Right lobe of liver (tissue), 6 donors: Measurements from ENCODE around the gene CAMTA1. TPM values are rescaled to one million over a fixed set of nuclear protein-coding genes. Genes with fewer than 3 reads are reported as not detected.
A peak's percentile ranks its signal among the peaks of the same experiment; 100 is the strongest.

ENCODE experiments used
- ATAC-seq, 4 donors: fragments of 200-7000 bp; cut with Tn5 transposase; one replicate each; pipeline ENCODE4 v1.9.1; 2020; ENCODE audit warnings: mild to moderate bottlenecking in 4 of 4, moderate library complexity in 4 of 4
- DNase-seq, 3 donors: peaks; one replicate each; pipeline ENCODE4 v3.0.0-alpha.2; 2020
- H3K27ac ChIP-seq, 3 donors: fragments of 200-600 bp; one replicate each; pipeline ENCODE4 v1.8.0; 2022
- H3K27me3 ChIP-seq, 2 donors: fragments of 200-600 bp; one replicate each; pipeline ENCODE4 v1.8.0; 2022
- H3K36me3 ChIP-seq, 4 donors: fragments of 200-600 bp; sonication (generic) in 1 of 4; one replicate each; pipeline versions ENCODE4 v1.5.1 to v1.8.0; 2017 to 2022; ENCODE audit warnings: control low read depth in 1 of 4
- H3K4me1 ChIP-seq, 4 donors: fragments of 200-600 bp; sonication (generic) in 1 of 4; one replicate each; pipeline versions ENCODE4 v1.5.1 to v1.8.0; 2017 to 2022; ENCODE audit warnings: control low read depth in 1 of 4
- H3K4me3 ChIP-seq, 3 donors: fragments of 200-600 bp; one replicate each; pipeline ENCODE4 v1.8.0; 2022
- H3K9me3 ChIP-seq, 4 donors: fragments of 200-600 bp; sonication (generic) in 1 of 4; one replicate each; pipeline versions ENCODE4 v1.5.1 to v1.8.0; 2017 to 2022; ENCODE audit warnings: control low read depth in 1 of 4
- POLR2A ChIP-seq: fragments of 450-650 bp; IDR thresholded peaks from one replicate; pipeline ENCODE4 v1.6.1; 2017; ENCODE audit warnings: antibody characterized with exemption, mild to moderate bottlenecking
- WGBS: methylation state at CpG from one replicate; pipeline ENCODE4 v1.1.6; 2018; ENCODE audit warnings: low coverage, low lambda C conversion rate; ENCODE audit not compliant: insufficient coverage; ENCODE audit errors: missing lambda C conversion rate; 5-methylcytosine and 5-hydroxymethylcytosine counted together
- intact Hi-C, 2 donors: fragments of 100-400 bp; cut with DNase I; formaldehyde crosslinking; loops; one replicate each; pipeline versions ENCODE4 v1.11.2 to v1.14.1; 2022
- total RNA-seq, 6 experiments: library from RNA; depleted of rRNA in 2 of 6; stranded (reverse); fragments of >200 nt in 2 of 6; fragmentation: NEBNext Ultra II Directional in 3 of 6; extraction: Animal tissue kit (Norgen Biotek cat#: 25700) in 3 of 6; gene quantifications; one replicate each; pipeline versions ENCODE4 v1.1.0 to v1.2.4, GENCODE V29; 2016 to 2023
- TF ChIP-seq, protein P1 (sequence below), 4 donors: fragments of 200-600 bp in 3 of 4; fragments of 450-650 bp in 1 of 4; IDR thresholded peaks; one replicate each; pipeline versions ENCODE4 v1.5.1 to v1.8.0; 2016 to 2022; ENCODE audit warnings: antibody characterized with exemption in 4 of 4, mild to moderate bottlenecking in 2 of 4
- donor health status: DM: no; HTN: yes; CAD: no.
- donor health status: DM: no; HTN: no; CAD: no.
- donor health status: DM: no; HTN: no; CAD: no.
- donor health status: DM: no; HTN: yes; CAD: no.
- donor health status: DM: no; HTN: yes; CAD: no.

Gene CAMTA1
- total RNA-seq, 6 experiments from 2014 or later = 32.3 to 49.4 (median 37.2) TPM

DNA sequence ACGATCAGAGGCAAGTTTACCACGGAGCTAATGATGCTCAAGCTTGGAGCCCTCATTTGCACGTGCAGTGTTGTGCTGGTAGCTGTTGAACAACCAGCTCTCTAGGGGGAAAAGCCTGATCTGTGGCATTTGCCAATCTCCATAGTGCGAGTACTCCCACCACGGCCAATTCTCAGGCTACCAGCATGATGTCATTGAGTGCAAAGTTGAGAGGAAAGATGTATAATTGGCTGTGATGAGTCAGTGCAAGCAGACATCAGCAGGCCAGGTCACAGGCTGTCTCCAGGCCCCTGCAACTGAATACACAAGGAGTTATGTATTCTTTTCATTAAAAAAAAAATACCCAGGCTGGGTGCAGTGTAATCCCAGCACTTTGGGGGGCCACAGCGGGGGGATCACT, 752.8 kb downstream of the CAMTA1 start:
- Histone ChIP-seq H3K27me3 (no peaks in the 10 kb centered on the region), H3K27ac (no peak overlapping the region), H3K36me3 (no peaks in the 10 kb centered on the region), H3K4me3 (no peak overlapping the region), H3K9me3 (no peaks in the 10 kb centered on the region), H3K4me1 (no peaks in the 10 kb centered on the region)
- DNase-seq = peak in 1 of 3 donors; percentile 15
- TF ChIP-seq, protein P1, sequence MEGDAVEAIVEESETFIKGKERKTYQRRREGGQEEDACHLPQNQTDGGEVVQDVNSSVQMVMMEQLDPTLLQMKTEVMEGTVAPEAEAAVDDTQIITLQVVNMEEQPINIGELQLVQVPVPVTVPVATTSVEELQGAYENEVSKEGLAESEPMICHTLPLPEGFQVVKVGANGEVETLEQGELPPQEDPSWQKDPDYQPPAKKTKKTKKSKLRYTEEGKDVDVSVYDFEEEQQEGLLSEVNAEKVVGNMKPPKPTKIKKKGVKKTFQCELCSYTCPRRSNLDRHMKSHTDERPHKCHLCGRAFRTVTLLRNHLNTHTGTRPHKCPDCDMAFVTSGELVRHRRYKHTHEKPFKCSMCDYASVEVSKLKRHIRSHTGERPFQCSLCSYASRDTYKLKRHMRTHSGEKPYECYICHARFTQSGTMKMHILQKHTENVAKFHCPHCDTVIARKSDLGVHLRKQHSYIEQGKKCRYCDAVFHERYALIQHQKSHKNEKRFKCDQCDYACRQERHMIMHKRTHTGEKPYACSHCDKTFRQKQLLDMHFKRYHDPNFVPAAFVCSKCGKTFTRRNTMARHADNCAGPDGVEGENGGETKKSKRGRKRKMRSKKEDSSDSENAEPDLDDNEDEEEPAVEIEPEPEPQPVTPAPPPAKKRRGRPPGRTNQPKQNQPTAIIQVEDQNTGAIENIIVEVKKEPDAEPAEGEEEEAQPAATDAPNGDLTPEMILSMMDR (IDR thresholded peaks at IDR 0.05) = no peak
- TF ChIP-seq POLR2A = no peak
- 79% methylated on average over 4 of the region's 6 CpGs for WGBS
- ATAC-seq = peak in 1 of 4 donors; percentile 59
- intact Hi-C loops = no loop called here

DNA sequence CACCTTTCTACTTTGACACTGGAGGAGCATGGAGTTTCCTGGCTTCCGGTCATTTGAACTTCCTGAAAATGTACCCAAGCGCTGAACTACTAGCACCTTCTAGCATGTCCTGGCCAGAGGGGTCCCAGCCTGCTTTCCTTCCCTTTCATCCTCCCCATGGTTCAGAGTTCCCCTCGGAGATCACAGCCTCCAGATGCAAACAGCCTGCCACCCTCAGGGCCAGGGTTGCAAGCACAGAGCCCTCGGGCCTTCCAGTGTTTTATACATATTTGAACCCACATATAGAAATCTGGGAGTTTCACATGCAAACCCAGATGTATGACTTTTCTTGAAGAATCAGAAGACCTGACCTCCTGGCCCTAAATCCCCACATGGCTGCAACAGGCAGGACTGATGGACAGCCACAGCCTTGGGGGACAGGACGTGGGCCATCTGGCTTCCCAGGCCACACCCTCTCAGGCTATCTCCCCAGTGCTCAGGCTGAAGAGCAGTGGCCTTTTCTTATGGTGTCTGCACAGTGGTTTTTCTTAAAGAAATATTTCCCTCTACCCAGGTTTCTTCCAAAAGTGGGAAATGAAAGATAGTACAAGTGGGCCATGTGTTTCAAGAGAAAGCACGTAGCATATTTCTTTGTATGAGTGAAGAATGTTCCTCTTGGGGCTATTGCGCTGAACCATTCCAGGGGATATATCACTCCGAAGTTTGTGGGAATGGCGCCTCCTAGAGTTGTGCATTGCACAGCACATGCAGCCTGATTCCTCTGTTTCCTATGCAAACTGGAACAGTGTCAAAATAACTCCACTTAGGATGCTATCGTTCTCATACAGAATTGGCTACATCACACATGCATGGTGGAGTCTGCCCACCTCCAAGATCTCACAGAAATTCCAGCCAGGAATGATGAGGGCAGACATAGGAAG, 753.9 kb downstream of the CAMTA1 start:
- intact Hi-C loops = no loop called here
- TF ChIP-seq POLR2A = no peak
- TF ChIP-seq, protein P1 (IDR thresholded peaks at IDR 0.05) = no peak
- peak in 1 of 3 donors; percentile 15 for DNase-seq
- no peaks in the 10 kb centered on the region for H3K36me3 ChIP-seq
- whole genome bisulfite sequencing = 76% methylated on average over 7 of the region's 10 CpGs
- no peak for ATAC-seq
- no peaks in the 10 kb centered on the region for H3K4me1 ChIP-seq
- H3K4me3 ChIP-seq = no peak overlapping the region
- H3K27ac ChIP-seq = no peak overlapping the region
- H3K27me3 ChIP-seq = no peaks in the 10 kb centered on the region
- H3K9me3 ChIP-seq = no peaks in the 10 kb centered on the region

DNA sequence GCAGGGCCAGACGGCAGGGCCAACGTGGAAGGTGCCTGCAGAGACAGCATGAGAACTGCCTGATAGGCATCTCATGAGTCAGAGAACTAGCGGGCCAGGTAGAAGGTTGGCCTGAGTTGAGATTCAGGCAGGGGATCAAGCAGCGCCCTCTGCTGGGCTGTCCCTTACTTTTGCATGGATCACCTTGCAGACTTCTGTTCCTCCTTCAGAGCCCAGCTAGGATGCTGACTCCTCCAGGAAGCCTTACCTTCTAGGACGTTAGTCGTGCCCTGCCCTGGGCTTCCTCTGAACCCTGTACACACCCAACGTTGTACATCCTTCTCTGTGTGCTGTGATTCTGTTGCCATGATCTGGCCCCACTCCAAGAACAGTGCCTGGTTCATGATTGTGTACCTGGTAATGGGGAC, 754.5 kb downstream of the CAMTA1 start:
- TF ChIP-seq POLR2A = no peak
- TF ChIP-seq, protein P1 (IDR thresholded peaks at IDR 0.05) = peak in 3 of 4 donors; percentile 13 to 33 (median 24)
- 27% methylated on average over 3 of the region's 7 CpGs for WGBS
- no peaks in the 10 kb centered on the region for H3K9me3 ChIP-seq
- H3K4me1 ChIP-seq = no peaks in the 10 kb centered on the region
- no peak for DNase-seq
- H3K27ac ChIP-seq = no peak overlapping the region
- ATAC-seq = peak in 2 of 4 donors; percentile 17 to 47
- intact Hi-C loops = no loop called here
- H3K27me3 ChIP-seq = no peaks in the 10 kb centered on the region
- H3K36me3 ChIP-seq = no peaks in the 10 kb centered on the region
- no peak overlapping the region for H3K4me3 ChIP-seq

DNA sequence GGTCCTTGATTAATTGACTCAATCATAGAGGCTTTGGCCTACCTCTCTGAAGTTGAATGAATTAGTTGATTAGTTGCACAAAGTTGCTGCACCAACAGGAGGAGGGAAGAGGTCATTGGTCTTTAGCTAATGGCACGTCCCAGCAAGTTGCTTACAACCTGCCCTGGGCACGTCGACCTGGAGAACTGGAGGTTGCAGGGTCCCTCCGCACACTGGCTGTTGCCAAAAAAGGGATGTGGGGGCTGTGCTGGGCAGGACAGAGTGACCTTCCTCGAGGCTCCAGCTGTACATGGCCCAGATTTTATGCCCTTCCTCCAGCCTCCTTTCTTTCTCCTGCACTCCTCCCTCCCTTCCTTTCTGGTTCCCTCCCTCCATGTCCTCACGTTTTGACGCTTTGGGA, 755.6 kb downstream of the CAMTA1 start:
- TF ChIP-seq, protein P1 (IDR thresholded peaks at IDR 0.05) = no peak
- TF ChIP-seq POLR2A = no peak
- no peak for ATAC-seq
- no peaks in the 10 kb centered on the region for H3K36me3 ChIP-seq
- H3K9me3 ChIP-seq = no peaks in the 10 kb centered on the region
- intact Hi-C loops = no loop called here
- no peaks in the 10 kb centered on the region for H3K4me1 ChIP-seq
- no peak for DNase-seq
- 61% methylated on average over 6 of the region's 7 CpGs for WGBS
- H3K4me3 ChIP-seq = no peak overlapping the region
- no peaks in the 10 kb centered on the region for H3K27me3 ChIP-seq
- no peak overlapping the region for H3K27ac ChIP-seq
